Measurements from ENCODE around the gene SLC23A1.

DNA sequence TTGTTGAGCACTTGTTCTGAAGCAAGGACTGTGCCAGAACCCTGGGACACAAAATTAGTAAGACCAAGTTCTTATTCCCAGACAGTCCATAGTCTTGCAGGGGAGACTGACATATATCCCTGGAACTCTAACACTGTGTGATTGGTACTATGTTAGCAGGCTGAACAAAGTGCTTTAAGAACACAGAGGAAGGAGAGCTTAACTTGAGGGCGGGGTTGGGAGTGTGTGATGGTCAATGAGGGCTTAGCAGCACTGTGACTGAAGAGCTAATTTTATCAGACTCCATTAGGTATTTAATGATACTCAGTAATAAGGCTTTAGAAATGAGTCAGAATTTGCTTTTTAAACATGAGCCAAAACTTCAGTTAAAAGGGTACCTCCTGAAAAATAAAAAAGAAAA lies 35.7 kb upstream of the SLC23A1 start:
- TF ChIP-seq TARDBP (CRISPR knock-in tag; IDR thresholded peaks at IDR 0.05), result no peak
- no peak for TF ChIP-seq ZNF501 (CRISPR knock-in tag; IDR thresholded peaks at IDR 0.05)
- TF ChIP-seq ETV5 (CRISPR knock-in tag; IDR thresholded peaks at IDR 0.05; ENCODE audit: borderline replicate concordance), result no peak
- TF ChIP-seq, protein P1, sequence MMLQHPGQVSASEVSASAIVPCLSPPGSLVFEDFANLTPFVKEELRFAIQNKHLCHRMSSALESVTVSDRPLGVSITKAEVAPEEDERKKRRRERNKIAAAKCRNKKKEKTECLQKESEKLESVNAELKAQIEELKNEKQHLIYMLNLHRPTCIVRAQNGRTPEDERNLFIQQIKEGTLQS (CRISPR knock-in tag; IDR thresholded peaks at IDR 0.05), result no peak
- no peak for TF ChIP-seq ZNF678 (CRISPR knock-in tag; IDR thresholded peaks at IDR 0.05)
- TF ChIP-seq, protein P2, sequence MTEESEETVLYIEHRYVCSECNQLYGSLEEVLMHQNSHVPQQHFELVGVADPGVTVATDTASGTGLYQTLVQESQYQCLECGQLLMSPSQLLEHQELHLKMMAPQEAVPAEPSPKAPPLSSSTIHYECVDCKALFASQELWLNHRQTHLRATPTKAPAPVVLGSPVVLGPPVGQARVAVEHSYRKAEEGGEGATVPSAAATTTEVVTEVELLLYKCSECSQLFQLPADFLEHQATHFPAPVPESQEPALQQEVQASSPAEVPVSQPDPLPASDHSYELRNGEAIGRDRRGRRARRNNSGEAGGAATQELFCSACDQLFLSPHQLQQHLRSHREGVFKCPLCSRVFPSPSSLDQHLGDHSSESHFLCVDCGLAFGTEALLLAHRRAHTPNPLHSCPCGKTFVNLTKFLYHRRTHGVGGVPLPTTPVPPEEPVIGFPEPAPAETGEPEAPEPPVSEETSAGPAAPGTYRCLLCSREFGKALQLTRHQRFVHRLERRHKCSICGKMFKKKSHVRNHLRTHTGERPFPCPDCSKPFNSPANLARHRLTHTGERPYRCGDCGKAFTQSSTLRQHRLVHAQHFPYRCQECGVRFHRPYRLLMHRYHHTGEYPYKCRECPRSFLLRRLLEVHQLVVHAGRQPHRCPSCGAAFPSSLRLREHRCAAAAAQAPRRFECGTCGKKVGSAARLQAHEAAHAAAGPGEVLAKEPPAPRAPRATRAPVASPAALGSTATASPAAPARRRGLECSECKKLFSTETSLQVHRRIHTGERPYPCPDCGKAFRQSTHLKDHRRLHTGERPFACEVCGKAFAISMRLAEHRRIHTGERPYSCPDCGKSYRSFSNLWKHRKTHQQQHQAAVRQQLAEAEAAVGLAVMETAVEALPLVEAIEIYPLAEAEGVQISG (CRISPR knock-in tag; IDR thresholded peaks at IDR 0.05), result no peak
- TF ChIP-seq EHMT2 (IDR thresholded peaks at IDR 0.05; ENCODE audit: borderline replicate concordance, low read depth, low read length), result no peak
- TF ChIP-seq, protein P3, sequence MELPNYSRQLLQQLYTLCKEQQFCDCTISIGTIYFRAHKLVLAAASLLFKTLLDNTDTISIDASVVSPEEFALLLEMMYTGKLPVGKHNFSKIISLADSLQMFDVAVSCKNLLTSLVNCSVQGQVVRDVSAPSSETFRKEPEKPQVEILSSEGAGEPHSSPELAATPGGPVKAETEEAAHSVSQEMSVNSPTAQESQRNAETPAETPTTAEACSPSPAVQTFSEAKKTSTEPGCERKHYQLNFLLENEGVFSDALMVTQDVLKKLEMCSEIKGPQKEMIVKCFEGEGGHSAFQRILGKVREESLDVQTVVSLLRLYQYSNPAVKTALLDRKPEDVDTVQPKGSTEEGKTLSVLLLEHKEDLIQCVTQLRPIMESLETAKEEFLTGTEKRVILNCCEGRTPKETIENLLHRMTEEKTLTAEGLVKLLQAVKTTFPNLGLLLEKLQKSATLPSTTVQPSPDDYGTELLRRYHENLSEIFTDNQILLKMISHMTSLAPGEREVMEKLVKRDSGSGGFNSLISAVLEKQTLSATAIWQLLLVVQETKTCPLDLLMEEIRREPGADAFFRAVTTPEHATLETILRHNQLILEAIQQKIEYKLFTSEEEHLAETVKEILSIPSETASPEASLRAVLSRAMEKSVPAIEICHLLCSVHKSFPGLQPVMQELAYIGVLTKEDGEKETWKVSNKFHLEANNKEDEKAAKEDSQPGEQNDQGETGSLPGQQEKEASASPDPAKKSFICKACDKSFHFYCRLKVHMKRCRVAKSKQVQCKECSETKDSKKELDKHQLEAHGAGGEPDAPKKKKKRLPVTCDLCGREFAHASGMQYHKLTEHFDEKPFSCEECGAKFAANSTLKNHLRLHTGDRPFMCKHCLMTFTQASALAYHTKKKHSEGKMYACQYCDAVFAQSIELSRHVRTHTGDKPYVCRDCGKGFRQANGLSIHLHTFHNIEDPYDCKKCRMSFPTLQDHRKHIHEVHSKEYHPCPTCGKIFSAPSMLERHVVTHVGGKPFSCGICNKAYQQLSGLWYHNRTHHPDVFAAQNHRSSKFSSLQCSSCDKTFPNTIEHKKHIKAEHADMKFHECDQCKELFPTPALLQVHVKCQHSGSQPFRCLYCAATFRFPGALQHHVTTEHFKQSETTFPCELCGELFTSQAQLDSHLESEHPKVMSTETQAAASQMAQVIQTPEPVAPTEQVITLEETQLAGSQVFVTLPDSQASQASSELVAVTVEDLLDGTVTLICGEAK (IDR thresholded peaks at IDR 0.05), result no peak
- TF ChIP-seq, protein P3 (CRISPR knock-in tag; IDR thresholded peaks at IDR 0.05), result no peak
- TF ChIP-seq, protein P4, sequence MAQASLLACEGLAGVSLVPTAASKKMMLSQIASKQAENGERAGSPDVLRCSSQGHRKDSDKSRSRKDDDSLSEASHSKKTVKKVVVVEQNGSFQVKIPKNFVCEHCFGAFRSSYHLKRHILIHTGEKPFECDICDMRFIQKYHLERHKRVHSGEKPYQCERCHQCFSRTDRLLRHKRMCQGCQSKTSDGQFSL (CRISPR knock-in tag; IDR thresholded peaks at IDR 0.05), result no peak

Data from HepG2 (cell line).